HCT116 (cell line): ENCODE measurements around the gene BEND5. TPM values are rescaled to one million over a fixed set of nuclear protein-coding genes. Genes with fewer than 3 reads are reported as not detected.

Experiments
- ATAC-seq: fragments of 200-7000 bp; cut with Tn5 transposase; 2 replicates; pipeline ENCODE4 v1.9.1; 2020; ENCODE audit warnings: mild to moderate bottlenecking, moderate library complexity
- BruUV-seq: library from RNA; stranded (reverse); fragments of 400-500 nt; replicated peaks from 2 replicates; lab custom pipeline; 2021; lab: Mats Ljungman, UMichigan
- CTCF ChIA-PET: fragments of 300-600 bp; sonication (Branson Sonifier 250); formaldehyde crosslinking; loops from one replicate; lab custom pipeline; 2021; ENCODE audit warnings: antibody characterized with exemption; lab: Charles Lee
- POLR2A ChIA-PET: fragments of 300-600, 350-600 bp; sonication (Branson Sonifier 250); formaldehyde crosslinking; loops from one replicate; lab custom pipeline; 2021; ENCODE audit warnings: antibody characterized with exemption; lab: Charles Lee
- RAD21 ChIA-PET, 2 experiments: fragments of 300-600 bp; sonication (Branson Sonifier 250); formaldehyde crosslinking; loops; one replicate each; lab custom pipeline; 2023; ENCODE audit warnings: low total read pairs in 2 of 2; ENCODE audit not compliant: uncharacterized antibody in 2 of 2, unreplicated experiment in 2 of 2, low non-redundant PET in 1 of 2; lab: Charles Lee
- DNase-seq: peaks from one replicate; pipeline ENCODE4 v3.0.0-alpha.2; 2010; ENCODE audit warnings: low read depth, low spot score
- H2AFZ ChIP-seq: fragments of 200-600 bp; shearing (Covaris generic), sonication (generic); 2 replicates; pipeline ENCODE4 v1.6.1; 2017; ENCODE audit warnings: low read depth, mixed run types, mixed read lengths, antibody characterized with exemption, low read length; ENCODE audit not compliant: poor library complexity, severe bottlenecking
- H3K27ac ChIP-seq: 2 replicates; pipeline ENCODE4 v1.5.1; 2012; ENCODE audit warnings: low read depth, low read length
- H3K27me3 ChIP-seq: fragments of 200-600 bp; sonication (generic); 2 replicates; pipeline ENCODE4 v1.6.1; 2016; ENCODE audit warnings: mixed run types, low read length, mixed read lengths; ENCODE audit not compliant: insufficient read depth
- H3K36me3 ChIP-seq, 2 experiments: fragments of 200-500 bp in 1 of 2; fragments of 200-600 bp in 1 of 2; sonication (Bioruptor generic) in 1 of 2; sonication (generic) in 1 of 2; 2 replicates each; pipeline versions ENCODE4 v1.5.1 to v1.6.1; 2014 to 2016; ENCODE audit warnings: low read length in 2 of 2, inconsistent platforms in 1 of 2, mixed read lengths in 1 of 2, mixed run types in 1 of 2; ENCODE audit not compliant: insufficient read depth in 2 of 2, control insufficient read depth in 1 of 2
- H3K4me1 ChIP-seq, 2 experiments: fragments of 200-600 bp in 1 of 2; sonication (generic) in 1 of 2; 2 replicates each; pipeline versions ENCODE4 v1.5.1 to v1.6.1; 2012 to 2017; ENCODE audit warnings: low read length in 2 of 2, inconsistent platforms in 1 of 2, mild to moderate bottlenecking in 1 of 2, mixed read lengths in 1 of 2, mixed run types in 1 of 2, moderate library complexity in 1 of 2; ENCODE audit not compliant: insufficient read depth in 2 of 2, control insufficient read depth in 1 of 2
- H3K4me2 ChIP-seq: fragments of 200-600 bp; sonication (generic); 2 replicates; pipeline ENCODE4 v1.6.1; 2017; ENCODE audit warnings: mixed run types, low read length, mixed read lengths
- H3K4me3 ChIP-seq, 2 experiments: fragments of 200-600 bp in 1 of 2; sonication (generic) in 1 of 2; replicated peaks in 1 of 2; 2 replicates each; pipeline ENCODE4 v1.5.1; 2011 to 2016; ENCODE audit warnings: low read length in 2 of 2, control low read depth in 1 of 2, low read depth in 1 of 2, mild to moderate bottlenecking in 1 of 2, mixed read lengths in 1 of 2, mixed run types in 1 of 2
- H3K79me2 ChIP-seq: fragments of 200-600 bp; sonication (generic); 2 replicates; pipeline ENCODE4 v1.6.1; 2017; ENCODE audit warnings: mild to moderate bottlenecking, mixed run types, low read length, moderate library complexity, mixed read lengths; ENCODE audit not compliant: insufficient read depth
- H3K9ac ChIP-seq: fragments of 200-600 bp; sonication (generic); 2 replicates; pipeline ENCODE4 v1.6.1; 2016; ENCODE audit warnings: low read length, mixed read lengths
- H3K9me2 ChIP-seq: fragments of 200-600 bp; sonication (generic), shearing (Covaris generic); 2 replicates; pipeline ENCODE4 v1.6.1; 2017; ENCODE audit warnings: mixed run types, mild to moderate bottlenecking, moderate library complexity; ENCODE audit not compliant: insufficient read depth
- H3K9me3 ChIP-seq, 2 experiments: fragments of 200-500 bp in 1 of 2; fragments of 200-600 bp in 1 of 2; sonication (Bioruptor generic) in 1 of 2; sonication (generic) in 1 of 2; 2 replicates each; pipeline ENCODE4 v1.6.1; 2014 to 2017; ENCODE audit warnings: low read length in 2 of 2, mixed read lengths in 2 of 2, inconsistent platforms in 1 of 2, low read depth in 1 of 2, mild to moderate bottlenecking in 1 of 2, mixed run types in 1 of 2, moderate library complexity in 1 of 2; ENCODE audit not compliant: control insufficient read depth in 1 of 2, insufficient read depth in 1 of 2
- H4K20me1 ChIP-seq: fragments of 200-600 bp; sonication (generic), shearing (Covaris generic); 2 replicates; pipeline ENCODE4 v1.6.1; 2017; ENCODE audit warnings: mixed run types, mild to moderate bottlenecking, moderate library complexity; ENCODE audit not compliant: insufficient read depth
- CBX3 ChIP-seq: IDR thresholded peaks from 2 replicates; pipeline ENCODE4 v1.6.1; 2012; ENCODE audit warnings: low read depth
- CEBPB ChIP-seq: IDR thresholded peaks from 2 replicates; pipeline ENCODE4 v1.6.1; 2012; ENCODE audit warnings: low read depth
- MAX ChIP-seq: IDR thresholded peaks from 2 replicates; pipeline ENCODE4 v1.6.1; 2012
- POLR2A ChIP-seq: IDR thresholded peaks from 2 replicates; pipeline ENCODE4 v1.7.0; 2011; ENCODE audit warnings: borderline replicate concordance; ENCODE audit not compliant: insufficient read depth, insufficient read length; ENCODE audit errors: extremely low read depth
- SIN3A ChIP-seq: IDR thresholded peaks from 2 replicates; pipeline ENCODE4 v1.6.1; 2012; ENCODE audit warnings: low read depth
- TCF7L2 ChIP-seq: IDR thresholded peaks from 2 replicates; pipeline ENCODE4 v1.7.0; 2011; ENCODE audit warnings: borderline replicate concordance, inconsistent platforms; ENCODE audit not compliant: insufficient read depth, insufficient read length; ENCODE audit errors: extremely low read depth
- YY1 ChIP-seq: IDR thresholded peaks from 2 replicates; pipeline ENCODE4 v1.6.1; 2011; ENCODE audit warnings: low read length, low read depth, moderate library complexity, mild to moderate bottlenecking; ENCODE audit not compliant: insufficient replicate concordance; ENCODE audit errors: extremely low read depth
- intact Hi-C: fragments of 100-400 bp; cut with micrococcal nuclease; formaldehyde crosslinking; loops from 2 replicates; pipeline ENCODE4 v1.10.0; 2022
- total RNA-seq: library from RNA; stranded (reverse); gene quantifications from one replicate; pipeline ENCODE4 v1.2.1, GENCODE V29; 2021; ENCODE audit not compliant: unreplicated experiment
- TF ChIP-seq, protein P1 (sequence below): IDR thresholded peaks from 2 replicates; pipeline ENCODE4 v1.6.1; 2012
- TF ChIP-seq, protein P2 (sequence below): IDR thresholded peaks from 2 replicates; pipeline ENCODE4 v1.6.1; 2011; ENCODE audit warnings: mild to moderate bottlenecking, low read length, moderate library complexity; ENCODE audit not compliant: insufficient replicate concordance; ENCODE audit errors: extremely low read depth

BEND5 gene
- total RNA-seq, 1 experiment from 2014 or later = not detected

GRCh38 chr1:48718705-48719104 is 58.0 kb downstream of the BEND5 start:
- RAD21 ChIA-PET = no interaction called here
- H3K9me2 ChIP-seq = no peaks in the 10 kb centered on the region
- no peaks in the 10 kb centered on the region for H3K9me3 ChIP-seq
- no peaks in the 10 kb centered on the region for H4K20me1 ChIP-seq
- CTCF ChIA-PET = no interaction called here
- H2AFZ ChIP-seq = no peak overlapping the region
- peaks cover 15% of the 10 kb centered on the region for H3K27me3 ChIP-seq
- no peak overlapping the region for H3K27ac ChIP-seq
- H3K4me2 ChIP-seq = no peak overlapping the region
- POLR2A ChIA-PET = no interaction called here
- TF ChIP-seq YY1 = no peak
- no peak for TF ChIP-seq MAX
- no peak for TF ChIP-seq CEBPB
- no peak for TF ChIP-seq CBX3
- TF ChIP-seq, protein P1, sequence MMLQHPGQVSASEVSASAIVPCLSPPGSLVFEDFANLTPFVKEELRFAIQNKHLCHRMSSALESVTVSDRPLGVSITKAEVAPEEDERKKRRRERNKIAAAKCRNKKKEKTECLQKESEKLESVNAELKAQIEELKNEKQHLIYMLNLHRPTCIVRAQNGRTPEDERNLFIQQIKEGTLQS = no peak
- no peak for TF ChIP-seq TCF7L2
- no peak for DNase-seq
- no peaks in the 10 kb centered on the region; a peak in 1 of 4 replicates for H3K36me3 ChIP-seq
- no TSS peak for BruUV-seq
- no peak overlapping the region for H3K4me3 ChIP-seq
- H3K79me2 ChIP-seq = no peaks in the 10 kb centered on the region
- H3K4me1 ChIP-seq = no peaks in the 10 kb centered on the region
- H3K9ac ChIP-seq = no peak overlapping the region
- no peak for ATAC-seq
- intact Hi-C loops = no loop called here

- CTCF ChIA-PET = no interaction called here
- Histone ChIP-seq H2AFZ (no peak overlapping the region), H3K4me1 (no peaks in the 10 kb centered on the region), H3K9ac (no peak overlapping the region), H3K27ac (no peak overlapping the region), H3K9me2 (no peaks in the 10 kb centered on the region), H3K4me3 (no peak overlapping the region), H3K4me2 (no peak overlapping the region), H3K79me2 (no peaks in the 10 kb centered on the region)
- TF ChIP-seq POLR2A (no peak), SIN3A (no peak)
- TF ChIP-seq, protein P2, sequence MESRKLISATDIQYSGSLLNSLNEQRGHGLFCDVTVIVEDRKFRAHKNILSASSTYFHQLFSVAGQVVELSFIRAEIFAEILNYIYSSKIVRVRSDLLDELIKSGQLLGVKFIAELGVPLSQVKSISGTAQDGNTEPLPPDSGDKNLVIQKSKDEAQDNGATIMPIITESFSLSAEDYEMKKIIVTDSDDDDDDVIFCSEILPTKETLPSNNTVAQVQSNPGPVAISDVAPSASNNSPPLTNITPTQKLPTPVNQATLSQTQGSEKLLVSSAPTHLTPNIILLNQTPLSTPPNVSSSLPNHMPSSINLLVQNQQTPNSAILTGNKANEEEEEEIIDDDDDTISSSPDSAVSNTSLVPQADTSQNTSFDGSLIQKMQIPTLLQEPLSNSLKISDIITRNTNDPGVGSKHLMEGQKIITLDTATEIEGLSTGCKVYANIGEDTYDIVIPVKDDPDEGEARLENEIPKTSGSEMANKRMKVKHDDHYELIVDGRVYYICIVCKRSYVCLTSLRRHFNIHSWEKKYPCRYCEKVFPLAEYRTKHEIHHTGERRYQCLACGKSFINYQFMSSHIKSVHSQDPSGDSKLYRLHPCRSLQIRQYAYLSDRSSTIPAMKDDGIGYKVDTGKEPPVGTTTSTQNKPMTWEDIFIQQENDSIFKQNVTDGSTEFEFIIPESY = no peak
- TF ChIP-seq, all 23 proteins: peak for 0
- RAD21 ChIA-PET = no interaction called here
- no peak for ATAC-seq
- BruUV-seq = no TSS peak
- intact Hi-C loops = no loop called here
- no peaks in the 10 kb centered on the region; a peak in 1 of 4 replicates for H3K36me3 ChIP-seq
- peaks cover 11% of the 10 kb centered on the region for H3K27me3 ChIP-seq
- POLR2A ChIA-PET = no interaction called here
- H4K20me1 ChIP-seq = no peaks in the 10 kb centered on the region
- no peak for DNase-seq
- no peaks in the 10 kb centered on the region for H3K9me3 ChIP-seq
Observed at GRCh38 chr1:48718116-48718630, 58.5 kb downstream of the BEND5 start.
